ENCODE data around the gene METRN.
A peak's percentile ranks its signal among the peaks of the same experiment; 100 is the strongest.

The METRN gene

GRCh38 chr16:725041-725376, 10.1 kb downstream of the METRN start:
- no peak for TF ChIP-seq CTCF (conservative IDR thresholded peaks at IDR 0.05; ENCODE audit: low read depth)
- ChIA-PET POLR2A (ENCODE audit: low non-redundant PET) (no interaction called here), CTCF (interaction anchor here (0.8 to 1.1 kb wide), 2 partner anchors 13 to 16 kb away, joined by 3 to 5 read pairs; partner anchors contain the start of gene CIAO3)
- peak overlapping the region; percentile 95 for H3K27ac ChIP-seq
- DNase-seq (ENCODE audit: low spot score): no peak

GRCh38 chr16:725463-726187, 10.7 kb downstream of the METRN start:
- POLR2A ChIA-PET (ENCODE audit: low non-redundant PET): no interaction called here
- no peak for TF ChIP-seq CTCF (conservative IDR thresholded peaks at IDR 0.05; ENCODE audit: low read depth)
- CTCF ChIA-PET: interaction anchor here (0.8 to 1.1 kb wide), 2 partner anchors 13 to 15 kb away, joined by 3 to 5 read pairs; partner anchors contain the start of gene CIAO3
- H3K27ac ChIP-seq: peak overlapping the region; percentile 95
- no peak for DNase-seq (ENCODE audit: low spot score)

GRCh38 chr16:726188-726437, 11.2 kb downstream of the METRN start:
- no peak for DNase-seq (ENCODE audit: low spot score)
- peak overlapping the region; percentile 95 for H3K27ac ChIP-seq
- no peak for TF ChIP-seq CTCF (conservative IDR thresholded peaks at IDR 0.05; ENCODE audit: low read depth)
- ChIA-PET POLR2A (ENCODE audit: low non-redundant PET) (no interaction called here), CTCF (interaction anchor here (1.1 kb wide), 1 partner anchor 14 kb away, joined by 5 read pairs; no protein-coding TSS in a partner anchor)

- no peak for DNase-seq (ENCODE audit: low spot score)
- peak within 1 kb of the TSS; percentile 95 for H3K27ac ChIP-seq
- CTCF ChIA-PET: interaction anchor here (0.6 to 1.3 kb wide), 3 partner anchors 15 to 59 kb away, joined by 3 to 6 read pairs (median 3); no protein-coding TSS in a partner anchor
- no peak for TF ChIP-seq CTCF (conservative IDR thresholded peaks at IDR 0.05; ENCODE audit: low read depth)
- POLR2A ChIA-PET (ENCODE audit: low non-redundant PET): no interaction called here
These were observed 11.7 kb downstream of the METRN start, which contains the start of the genes CCDC78 and HAGHL for GRCh38 chr16:726438-727290. CCDC78 (minus strand) TSS chr16:726443; CDS start chr16:726367, 76 bp downstream. HAGHL (plus strand) TSS chr16:727106; CDS start chr16:727510, 404 bp downstream.

GRCh38 chr16:727291-727977, 12.5 kb downstream of the METRN start:
- ChIA-PET CTCF (interaction anchor here (0.9 to 1.3 kb wide), 2 partner anchors 14 to 58 kb away, joined by 3 to 6 read pairs; no protein-coding TSS in a partner anchor), POLR2A (ENCODE audit: low non-redundant PET) (no interaction called here)
- H3K27ac ChIP-seq: peak overlapping the region; percentile 95
- no peak for DNase-seq (ENCODE audit: low spot score)
- TF ChIP-seq CTCF (conservative IDR thresholded peaks at IDR 0.05; ENCODE audit: low read depth): no peak

Measured in RWPE1 (cell line).